ENCODE measurements around the gene NDUFA11.
"Not testable (repeated sequence)": the region's sequence is repeated elsewhere in the genome, so short reads cannot be mapped to it uniquely, and the experiment has no call there.

The NDUFA11 gene

DNA sequence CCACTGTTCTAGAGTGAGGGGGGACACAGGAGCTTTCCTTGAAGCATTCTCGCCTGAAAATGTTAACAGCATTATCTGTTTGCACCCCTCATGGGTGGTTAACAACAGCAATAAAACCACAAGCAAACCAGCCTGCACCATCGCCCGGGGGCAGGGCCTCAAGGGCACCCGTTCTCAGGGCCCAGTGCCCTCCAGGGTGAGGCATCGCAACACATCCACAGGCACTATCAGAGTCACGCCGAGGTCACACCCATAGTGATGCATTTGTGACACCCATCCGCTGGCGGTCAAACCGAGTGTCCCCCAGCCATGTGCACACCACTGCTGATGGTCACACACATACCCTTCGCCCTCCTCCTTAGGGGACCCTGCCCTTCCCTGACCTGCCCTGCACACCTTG, 37.8 kb downstream of the NDUFA11 start:
- H3K4me3 ChIP-seq (ENCODE audit: low read depth, low read length), result no peak overlapping the region
- TF ChIP-seq POLR2A (IDR thresholded peaks at IDR 0.05; ENCODE audit: extremely low read depth, insufficient read length), result no peak
- TF ChIP-seq, protein P1, sequence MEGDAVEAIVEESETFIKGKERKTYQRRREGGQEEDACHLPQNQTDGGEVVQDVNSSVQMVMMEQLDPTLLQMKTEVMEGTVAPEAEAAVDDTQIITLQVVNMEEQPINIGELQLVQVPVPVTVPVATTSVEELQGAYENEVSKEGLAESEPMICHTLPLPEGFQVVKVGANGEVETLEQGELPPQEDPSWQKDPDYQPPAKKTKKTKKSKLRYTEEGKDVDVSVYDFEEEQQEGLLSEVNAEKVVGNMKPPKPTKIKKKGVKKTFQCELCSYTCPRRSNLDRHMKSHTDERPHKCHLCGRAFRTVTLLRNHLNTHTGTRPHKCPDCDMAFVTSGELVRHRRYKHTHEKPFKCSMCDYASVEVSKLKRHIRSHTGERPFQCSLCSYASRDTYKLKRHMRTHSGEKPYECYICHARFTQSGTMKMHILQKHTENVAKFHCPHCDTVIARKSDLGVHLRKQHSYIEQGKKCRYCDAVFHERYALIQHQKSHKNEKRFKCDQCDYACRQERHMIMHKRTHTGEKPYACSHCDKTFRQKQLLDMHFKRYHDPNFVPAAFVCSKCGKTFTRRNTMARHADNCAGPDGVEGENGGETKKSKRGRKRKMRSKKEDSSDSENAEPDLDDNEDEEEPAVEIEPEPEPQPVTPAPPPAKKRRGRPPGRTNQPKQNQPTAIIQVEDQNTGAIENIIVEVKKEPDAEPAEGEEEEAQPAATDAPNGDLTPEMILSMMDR (IDR thresholded peaks at IDR 0.05; ENCODE audit: low read depth, low read length), result no peak
- DNase-seq (ENCODE audit: low read depth), result no peak

DNA sequence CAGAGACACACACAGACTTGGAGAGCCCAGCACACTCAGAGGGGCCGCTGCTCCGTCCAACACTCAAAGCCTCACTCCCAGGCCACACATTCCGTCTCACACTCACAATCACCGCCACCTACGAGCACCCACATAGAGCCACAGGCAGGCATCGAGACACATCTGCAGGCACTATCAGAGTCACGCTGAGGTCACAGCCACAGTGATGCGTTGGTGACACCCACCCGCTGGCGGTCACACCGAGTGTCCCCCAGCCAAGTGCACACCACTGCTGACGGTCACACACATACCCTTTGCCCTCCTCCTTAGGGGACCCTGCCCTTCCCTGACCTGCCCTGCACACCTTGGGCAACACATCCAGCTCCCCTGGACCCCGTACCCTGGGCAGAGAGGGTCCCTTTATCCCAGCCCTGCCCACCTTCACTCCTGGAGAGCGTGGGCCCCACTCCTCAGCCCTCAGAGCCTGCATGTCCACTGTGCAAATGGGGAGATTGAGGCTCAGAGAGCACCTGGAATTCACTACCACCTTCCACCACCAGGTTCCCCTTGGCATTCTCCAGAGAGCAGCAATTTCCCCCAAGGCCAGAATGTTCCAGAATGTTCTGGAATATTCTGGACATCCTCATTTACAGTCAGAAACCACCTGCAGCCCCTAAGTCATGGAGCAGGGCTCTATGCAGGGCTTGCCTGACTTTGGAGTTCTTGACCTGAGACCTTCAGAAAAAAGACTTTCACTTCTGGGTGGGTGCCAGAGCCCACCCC, 38.7 kb downstream of the NDUFA11 start:
- H3K4me3 ChIP-seq (ENCODE audit: low read depth, low read length), result no peak overlapping the region
- TF ChIP-seq, protein P1 (IDR thresholded peaks at IDR 0.05; ENCODE audit: low read depth, low read length), result no peak
- TF ChIP-seq POLR2A (IDR thresholded peaks at IDR 0.05; ENCODE audit: extremely low read depth, insufficient read length), result no peak
- TF ChIP-seq, protein P2, sequence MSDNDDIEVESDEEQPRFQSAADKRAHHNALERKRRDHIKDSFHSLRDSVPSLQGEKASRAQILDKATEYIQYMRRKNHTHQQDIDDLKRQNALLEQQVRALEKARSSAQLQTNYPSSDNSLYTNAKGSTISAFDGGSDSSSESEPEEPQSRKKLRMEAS (IDR thresholded peaks at IDR 0.05; ENCODE audit: low read depth, low read length), result no peak
- TF ChIP-seq MYC (IDR thresholded peaks at IDR 0.05; ENCODE audit: low read depth, low read length), result no peak
- DNase-seq (ENCODE audit: low read depth), result no peak

DNA sequence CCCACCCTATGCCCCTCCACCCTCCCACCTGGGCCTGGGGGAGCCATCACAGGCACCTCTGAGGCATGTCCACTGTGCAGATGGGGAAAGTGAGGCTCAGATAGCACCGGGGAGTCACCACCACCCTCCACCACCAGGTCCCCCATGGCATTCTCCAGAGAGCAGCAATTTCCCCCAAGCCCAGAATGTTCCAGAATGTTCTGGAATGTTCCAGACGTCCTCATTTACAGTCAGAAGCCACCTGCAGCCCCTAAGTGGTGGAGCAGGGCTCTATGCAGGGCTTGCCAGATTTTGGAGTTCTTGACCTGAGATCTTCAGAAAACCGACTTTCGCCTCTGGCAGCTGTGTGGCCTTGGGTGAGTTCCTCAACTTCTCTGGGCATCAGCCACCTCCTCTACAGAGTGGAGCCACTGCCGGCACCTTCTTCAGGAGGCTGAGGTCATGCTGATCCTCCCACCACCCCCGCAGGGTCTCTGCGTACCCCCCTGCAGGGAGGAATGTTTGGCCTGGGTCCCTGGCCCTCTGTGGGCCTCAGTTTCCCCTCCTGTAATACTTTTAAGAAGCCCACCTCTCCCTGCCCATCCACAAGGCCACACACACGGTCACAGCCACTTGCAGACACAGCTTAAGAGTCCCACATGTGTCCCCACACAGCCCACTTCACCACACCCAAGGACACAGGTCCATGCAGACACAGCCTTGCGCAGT, 39.4 kb downstream of the NDUFA11 start:
- no peak for DNase-seq (ENCODE audit: low read depth)

DNA sequence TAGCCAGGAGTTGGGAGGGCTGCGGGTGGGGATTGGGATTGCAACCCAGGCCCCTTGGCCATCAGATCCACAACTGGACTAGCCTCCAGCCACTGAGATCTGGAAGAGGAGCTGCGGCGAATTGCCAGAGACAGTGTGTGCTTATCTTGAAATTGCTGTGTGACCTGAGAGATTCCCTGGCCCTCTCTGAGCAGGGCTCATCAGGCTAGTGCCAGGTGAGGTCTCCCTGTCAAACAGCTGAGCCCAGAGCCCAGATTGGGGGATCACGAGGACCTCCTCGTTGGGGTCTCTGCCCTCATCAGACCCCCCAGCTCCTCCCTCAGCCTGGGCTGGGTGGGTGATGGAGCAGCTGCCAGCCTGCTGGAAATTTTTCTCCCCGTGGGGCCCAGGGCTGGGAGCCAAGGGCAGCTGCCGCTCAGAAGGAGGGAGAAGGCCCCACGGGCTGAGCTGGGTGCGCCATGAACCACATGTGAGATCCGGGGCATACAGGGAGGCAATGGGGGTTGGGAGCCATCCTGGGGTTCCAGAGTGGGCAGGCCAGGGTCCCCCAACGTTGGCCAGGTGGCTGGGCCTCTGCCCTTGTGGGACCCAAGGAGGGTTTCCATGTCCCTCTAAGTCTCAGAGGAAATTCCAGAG, 40.4 kb downstream of the NDUFA11 start:
- H3K4me3 ChIP-seq (ENCODE audit: low read depth, low read length), result no peak overlapping the region
- DNase-seq (ENCODE audit: low read depth), result no peak
- TF ChIP-seq, protein P1 (IDR thresholded peaks at IDR 0.05; ENCODE audit: low read depth, low read length), result no peak
- no peak for TF ChIP-seq MYC (IDR thresholded peaks at IDR 0.05; ENCODE audit: low read depth, low read length)
- TF ChIP-seq, protein P2 (IDR thresholded peaks at IDR 0.05; ENCODE audit: low read depth, low read length), result no peak
- TF ChIP-seq POLR2A (IDR thresholded peaks at IDR 0.05; ENCODE audit: extremely low read depth, insufficient read length), result no peak

More for the DNA sequence above, 39.4 kb downstream of the NDUFA11 start:
- TF ChIP-seq MYC (IDR thresholded peaks at IDR 0.05; ENCODE audit: low read depth, low read length), result no peak
- TF ChIP-seq POLR2A (IDR thresholded peaks at IDR 0.05; ENCODE audit: extremely low read depth, insufficient read length), result no peak
- TF ChIP-seq, protein P2 (IDR thresholded peaks at IDR 0.05; ENCODE audit: low read depth, low read length), result no peak
- TF ChIP-seq, protein P1 (IDR thresholded peaks at IDR 0.05; ENCODE audit: low read depth, low read length), result no peak
- H3K4me3 ChIP-seq (ENCODE audit: low read depth, low read length), result no peak overlapping the region

DNA sequence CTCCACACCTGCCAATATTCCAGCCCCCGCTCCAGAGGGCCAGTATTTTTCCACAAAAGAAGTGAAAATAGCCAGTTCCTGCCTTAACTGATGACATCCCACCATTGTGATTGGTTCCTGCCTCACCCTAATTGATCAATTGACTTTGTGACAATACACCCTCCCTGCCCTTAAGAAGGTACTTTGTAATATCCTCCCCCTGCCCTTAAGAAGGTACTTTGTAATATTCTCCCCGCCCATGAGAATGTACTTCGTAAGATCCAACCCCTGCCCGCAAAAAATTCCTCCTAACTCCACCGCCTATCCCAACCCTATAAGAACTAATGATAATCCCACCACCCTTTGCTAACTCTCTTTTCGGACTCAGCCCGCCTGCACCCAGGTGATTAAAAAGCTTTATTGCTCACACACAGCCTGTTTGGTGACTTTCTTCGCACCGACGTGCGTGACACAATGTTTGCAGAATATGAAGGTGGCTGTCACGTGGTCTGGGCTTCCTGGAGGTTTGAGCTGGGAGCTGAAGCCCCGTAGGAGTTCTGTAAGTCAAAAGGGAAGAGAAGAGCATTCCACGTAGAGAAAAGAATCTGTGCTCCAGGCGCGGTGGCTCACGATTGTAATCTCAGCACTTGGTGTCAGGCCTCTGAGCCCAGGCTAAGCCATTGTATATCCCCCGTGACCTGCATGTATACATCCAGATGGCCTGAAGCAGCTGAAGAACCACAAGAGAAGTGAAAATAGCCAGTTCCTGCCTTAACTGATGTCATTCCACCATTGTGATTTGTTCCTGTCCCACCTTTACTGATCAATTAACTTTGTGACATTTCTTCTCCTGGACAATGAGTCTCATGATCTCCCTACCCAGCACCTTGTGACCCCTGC, 46.1 kb downstream of the NDUFA11 start:
- no peak for DNase-seq (ENCODE audit: low read depth)
- no peak overlapping the region for H3K4me3 ChIP-seq (ENCODE audit: low read depth, low read length)
- no peak for TF ChIP-seq MYC (IDR thresholded peaks at IDR 0.05; ENCODE audit: low read depth, low read length)
- no peak for TF ChIP-seq POLR2A (IDR thresholded peaks at IDR 0.05; ENCODE audit: extremely low read depth, insufficient read length)
- TF ChIP-seq, protein P2 (IDR thresholded peaks at IDR 0.05; ENCODE audit: low read depth, low read length), result no peak
- TF ChIP-seq, protein P1 (IDR thresholded peaks at IDR 0.05; ENCODE audit: low read depth, low read length), result no peak

DNA sequence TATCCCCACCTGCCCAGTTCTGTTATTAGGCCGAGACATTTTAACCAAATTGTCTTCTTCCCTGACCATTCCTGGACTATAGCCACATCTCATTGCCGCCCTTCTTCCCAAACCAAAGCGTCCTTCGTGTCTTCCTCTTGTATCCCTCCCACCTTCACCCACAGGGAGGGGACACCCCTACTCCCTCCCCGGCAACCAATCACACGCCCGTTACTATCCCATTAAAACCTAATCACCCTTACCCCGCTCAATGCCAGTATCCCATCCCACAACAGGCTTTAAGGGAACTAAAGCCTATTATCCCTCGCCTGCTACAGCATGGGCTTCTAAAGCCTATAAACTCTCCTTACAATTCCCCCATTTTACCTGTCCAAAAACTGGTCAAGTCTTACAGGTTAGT, 48.4 kb downstream of the NDUFA11 start:
- not testable (repeated sequence) for H3K4me3 ChIP-seq (ENCODE audit: low read depth, low read length); DNase-seq (ENCODE audit: low read depth)

DNA sequence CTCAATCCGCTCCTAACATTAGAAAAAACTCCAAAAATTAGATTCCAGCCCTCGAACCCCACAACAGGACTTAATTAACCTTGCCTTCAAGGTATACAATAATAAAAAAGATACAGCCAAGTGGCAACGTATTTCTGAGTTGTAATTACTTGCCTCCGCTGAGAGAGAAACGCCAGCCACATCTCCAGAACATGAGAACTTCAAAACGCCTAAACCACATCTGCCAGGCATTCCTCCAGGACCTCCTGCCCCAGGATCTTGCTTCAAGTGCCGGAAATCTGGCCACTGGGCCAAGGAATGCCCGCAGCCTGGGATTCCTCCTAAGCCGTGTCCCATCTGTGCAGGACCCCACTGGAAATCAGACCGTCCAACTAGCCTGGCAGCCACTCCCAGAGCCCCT, 49.5 kb downstream of the NDUFA11 start:
- not testable (repeated sequence) for DNase-seq (ENCODE audit: low read depth); H3K4me3 ChIP-seq (ENCODE audit: low read depth, low read length)

Data from NB4 (cell line).